H9 (cell line): ENCODE results near the gene GARIN1A. TPM values are rescaled to one million over a fixed set of nuclear protein-coding genes. Genes with fewer than 3 reads are reported as not detected.
A peak's percentile ranks its signal among the peaks of the same experiment; 100 is the strongest.

Experiments used
- DNase-seq: peaks from one replicate; pipeline ENCODE4 v3.0.0-alpha.2; 2017
- H2AFZ ChIP-seq: one replicate; pipeline ENCODE4 v1.6.1; 2013; ENCODE audit warnings: mild to moderate bottlenecking, low read length, control low read depth, moderate library complexity
- H2AK5ac ChIP-seq: 2 replicates; pipeline ENCODE4 v1.6.1; 2013; ENCODE audit warnings: low read length, control low read depth, mixed read lengths; ENCODE audit not compliant: insufficient read length
- H2BK120ac ChIP-seq: one replicate; pipeline ENCODE4 v1.6.1; 2013; ENCODE audit warnings: low read depth, mild to moderate bottlenecking, low read length, control low read depth, inconsistent platforms; ENCODE audit not compliant: poor library complexity, severe bottlenecking
- H2BK12ac ChIP-seq: 2 replicates; pipeline ENCODE4 v1.6.1; 2013; ENCODE audit warnings: low read length, control low read depth, mixed read lengths, low read depth; ENCODE audit not compliant: insufficient read length
- H2BK15ac ChIP-seq: 2 replicates; pipeline ENCODE4 v1.6.1; 2013; ENCODE audit warnings: low read depth, low read length, control low read depth
- H2BK20ac ChIP-seq: one replicate; pipeline ENCODE4 v1.6.1; 2013; ENCODE audit warnings: low read depth, mild to moderate bottlenecking, low read length, control low read depth, inconsistent platforms; ENCODE audit not compliant: poor library complexity, severe bottlenecking
- H2BK5ac ChIP-seq: 2 replicates; pipeline ENCODE4 v1.6.1; 2013; ENCODE audit warnings: low read length, control low read depth, mixed read lengths; ENCODE audit not compliant: insufficient read length
- H3K14ac ChIP-seq: 2 replicates; pipeline ENCODE4 v1.6.1; 2013; ENCODE audit warnings: low read length, control low read depth; ENCODE audit not compliant: insufficient read depth
- H3K18ac ChIP-seq: 2 replicates; pipeline ENCODE4 v1.6.1; 2013; ENCODE audit warnings: low read depth, mild to moderate bottlenecking, mixed read lengths, low read length, control low read depth; ENCODE audit not compliant: insufficient read length
- H3K23ac ChIP-seq: 2 replicates; pipeline ENCODE4 v1.6.1; 2013; ENCODE audit warnings: low read length, control low read depth, mixed read lengths, low read depth; ENCODE audit not compliant: insufficient read length
- H3K23me2 ChIP-seq: 2 replicates; pipeline ENCODE4 v1.6.1; 2013; ENCODE audit warnings: low read depth, mild to moderate bottlenecking, mixed read lengths, low read length, control low read depth; ENCODE audit not compliant: insufficient read length, poor library complexity, severe bottlenecking
- H3K27ac ChIP-seq: 2 replicates; pipeline ENCODE4 v1.5.1; 2013; ENCODE audit warnings: low read length, control low read depth, mixed read lengths, low read depth; ENCODE audit not compliant: insufficient read length
- H3K27me3 ChIP-seq: 2 replicates; pipeline ENCODE4 v1.6.1; 2013; ENCODE audit warnings: low read length, control low read depth, inconsistent platforms; ENCODE audit not compliant: insufficient read depth
- H3K4ac ChIP-seq: 2 replicates; pipeline ENCODE4 v1.6.1; 2013; ENCODE audit warnings: low read depth, mild to moderate bottlenecking, control low read depth, inconsistent platforms, low read length, moderate library complexity
- H3K4me1 ChIP-seq: 2 replicates; pipeline ENCODE4 v1.6.1; 2013; ENCODE audit warnings: low read length, control low read depth, inconsistent platforms; ENCODE audit not compliant: insufficient read depth
- H3K4me2 ChIP-seq: 2 replicates; pipeline ENCODE4 v1.6.1; 2013; ENCODE audit warnings: low read length, control low read depth, mixed read lengths; ENCODE audit not compliant: insufficient read length, insufficient read depth
- H3K56ac ChIP-seq: 2 replicates; pipeline ENCODE4 v1.6.1; 2013; ENCODE audit warnings: low read depth, mild to moderate bottlenecking, mixed read lengths, low read length, control low read depth; ENCODE audit not compliant: insufficient read length
- H3K79me1 ChIP-seq: 2 replicates; pipeline ENCODE4 v1.6.1; 2013; ENCODE audit warnings: low read depth, mild to moderate bottlenecking, moderate library complexity, low read length, control low read depth, inconsistent platforms; ENCODE audit not compliant: insufficient read depth, poor library complexity, severe bottlenecking
- H3K79me2 ChIP-seq: 2 replicates; pipeline ENCODE4 v1.6.1; 2013; ENCODE audit warnings: low read length, control low read depth, inconsistent platforms; ENCODE audit not compliant: insufficient read depth
- H3K9ac ChIP-seq: 2 replicates; pipeline ENCODE4 v1.6.1; 2013; ENCODE audit warnings: low read length, control low read depth, mixed read lengths; ENCODE audit not compliant: insufficient read length; ENCODE audit errors: extremely low read depth
- H3K9me3 ChIP-seq: one replicate; pipeline ENCODE4 v1.6.1; 2013; ENCODE audit warnings: low read depth, low read length, inconsistent platforms; ENCODE audit not compliant: control insufficient read depth
- H3T11ph ChIP-seq: one replicate; pipeline ENCODE4 v1.6.1; 2013; ENCODE audit warnings: mild to moderate bottlenecking, low read length, control low read depth, inconsistent platforms
- H4K20me1 ChIP-seq: one replicate; pipeline ENCODE4 v1.6.1; 2013; ENCODE audit not compliant: control insufficient read depth, insufficient read length, insufficient read depth
- H4K5ac ChIP-seq: 2 replicates; pipeline ENCODE4 v1.6.1; 2013; ENCODE audit warnings: low read depth, mild to moderate bottlenecking, mixed read lengths, low read length, control low read depth; ENCODE audit not compliant: insufficient read length
- H4K8ac ChIP-seq: replicated peaks from 2 replicates; pipeline ENCODE4 v1.6.1; 2013; ENCODE audit warnings: low read length, control low read depth, mixed read lengths, low read depth; ENCODE audit not compliant: insufficient read length
- H4K91ac ChIP-seq: 2 replicates; pipeline ENCODE4 v1.6.1; 2013; ENCODE audit warnings: low read depth, mild to moderate bottlenecking, moderate library complexity, mixed read lengths, low read length, control low read depth; ENCODE audit not compliant: insufficient read length
- H3K27ac Mint-ChIP-seq, 3 experiments: 2 replicates in 2 of 3; 3 replicates in 1 of 3; pipeline ENCODE4 v1.8.0; 2020 to 2021; ENCODE audit warnings: mixed read lengths in 3 of 3, mild to moderate bottlenecking in 1 of 3, moderate library complexity in 1 of 3
- H3K27me3 Mint-ChIP-seq: 2 replicates; pipeline ENCODE4 v1.8.0; 2021; ENCODE audit warnings: low read depth, mild to moderate bottlenecking, moderate library complexity, mixed read lengths
- H3K36me3 Mint-ChIP-seq, 3 experiments: 2 replicates in 2 of 3; 3 replicates in 1 of 3; pipeline ENCODE4 v1.8.0; 2020 to 2021; ENCODE audit warnings: low read depth in 3 of 3, mixed read lengths in 3 of 3; ENCODE audit not compliant: insufficient read depth in 1 of 3
- H3K4me1 Mint-ChIP-seq, 2 experiments: 2 replicates each; pipeline ENCODE4 v1.8.0; 2020; ENCODE audit warnings: mixed read lengths in 2 of 2
- H3K4me3 Mint-ChIP-seq, 2 experiments: 2 replicates in 1 of 2; 3 replicates in 1 of 2; pipeline ENCODE4 v1.8.0; 2020 to 2021; ENCODE audit warnings: mild to moderate bottlenecking in 2 of 2, mixed read lengths in 2 of 2, moderate library complexity in 1 of 2
- H3K9me3 Mint-ChIP-seq, 2 experiments: 2 replicates in 1 of 2; 3 replicates in 1 of 2; pipeline ENCODE4 v1.8.0; 2020; ENCODE audit warnings: mild to moderate bottlenecking in 2 of 2, mixed read lengths in 2 of 2, moderate library complexity in 1 of 2
- CTCF ChIP-seq: fragments of 200-600 bp; sonication (generic); conservative IDR thresholded peaks from 3 replicates; pipeline ENCODE4 v1.8.0; 2021; ENCODE audit warnings: antibody characterized with exemption, mild to moderate bottlenecking
- WGBS: extraction: QIAGEN DNeasy Blood & Tissue Kit; methylation state at CpG from one replicate; pipeline ENCODE4 v1.1.7; 2013; ENCODE audit warnings: missing lambda C conversion rate, low lambda C conversion rate, mixed read lengths; ENCODE audit not compliant: insufficient read length; ENCODE audit errors: extremely low coverage; 5-methylcytosine and 5-hydroxymethylcytosine counted together
- total RNA-seq: library from RNA; stranded (reverse); gene quantifications from 2 replicates; pipeline ENCODE4 v1.2.1, GENCODE V29; 2021

GARIN1A gene
- total RNA-seq, 1 experiment from 2014 or later: 0.98 TPM

GRCh38 chr7:128701062-128701785 lies 29.1 kb downstream of the GARIN1A start:
- no peak overlapping the region for H3K4me2 ChIP-seq
- H3K27ac Mint-ChIP-seq: peak overlapping the region in 1 of 3 experiments; percentile 45; a peak in 3 of 7 replicates
- WGBS: no CpG with 5 or more reads among the region's 6 CpGs

More at GRCh38 chr7:128701062-128701785, 29.1 kb downstream of the GARIN1A start:
- no peak overlapping the region for H4K91ac ChIP-seq
- no peak overlapping the region for H3K4ac ChIP-seq
- H2BK12ac ChIP-seq: no peak overlapping the region
- Mint-ChIP-seq H3K27me3 (peaks cover 23% of the 10 kb centered on the region), H3K4me3 (no peak overlapping the region), H3K9me3 (peaks cover 0 to 6% of the 10 kb centered on the region in 2 experiments; a peak in 2 of 5 replicates), H3K36me3 (peaks cover 0 to 5% (median 0%) of the 10 kb centered on the region in 3 experiments; a peak in 2 of 7 replicates), H3K4me1 (peaks cover 54 to 60% of the 10 kb centered on the region in 2 experiments)
- no peak overlapping the region for H4K5ac ChIP-seq
- H2AK5ac ChIP-seq: no peak overlapping the region
- no peak overlapping the region for H2BK15ac ChIP-seq
- H3K4me1 ChIP-seq: peaks cover 3% of the 10 kb centered on the region; the same call in 1 of the 2 replicates
- no peaks in the 10 kb centered on the region for H3K79me1 ChIP-seq
- H2BK5ac ChIP-seq: no peak overlapping the region
- no peak overlapping the region for H3K14ac ChIP-seq
- H3K18ac ChIP-seq: no peak overlapping the region
- no peaks in the 10 kb centered on the region for H3K27me3 ChIP-seq
- DNase-seq: peak; percentile 86
- H3K79me2 ChIP-seq: no peaks in the 10 kb centered on the region
- H3K56ac ChIP-seq: no peak overlapping the region
- no peak overlapping the region for H4K8ac ChIP-seq
- peaks cover 7% of the 10 kb centered on the region for H3K23me2 ChIP-seq
- no peak overlapping the region for H3K27ac ChIP-seq
- no peaks in the 10 kb centered on the region for H3K9me3 ChIP-seq
- H3T11ph ChIP-seq: no peak overlapping the region
- no peak overlapping the region for H3K9ac ChIP-seq
- H2BK120ac ChIP-seq: no peak overlapping the region
- H3K23ac ChIP-seq: no peak overlapping the region
- TF ChIP-seq CTCF: no peak
- no peak overlapping the region for H2AFZ ChIP-seq
- H4K20me1 ChIP-seq: no peaks in the 10 kb centered on the region
- H2BK20ac ChIP-seq: no peak overlapping the region
